ENCODE measurements around the gene COL15A1. TPM values are rescaled to one million over a fixed set of nuclear protein-coding genes. Genes with fewer than 3 reads are reported as not detected.
A peak's percentile ranks its signal among the peaks of the same experiment; 100 is the strongest.

The COL15A1 gene
- total RNA-seq, 1 donor from 2014 or later: 0.05 TPM

DNA sequence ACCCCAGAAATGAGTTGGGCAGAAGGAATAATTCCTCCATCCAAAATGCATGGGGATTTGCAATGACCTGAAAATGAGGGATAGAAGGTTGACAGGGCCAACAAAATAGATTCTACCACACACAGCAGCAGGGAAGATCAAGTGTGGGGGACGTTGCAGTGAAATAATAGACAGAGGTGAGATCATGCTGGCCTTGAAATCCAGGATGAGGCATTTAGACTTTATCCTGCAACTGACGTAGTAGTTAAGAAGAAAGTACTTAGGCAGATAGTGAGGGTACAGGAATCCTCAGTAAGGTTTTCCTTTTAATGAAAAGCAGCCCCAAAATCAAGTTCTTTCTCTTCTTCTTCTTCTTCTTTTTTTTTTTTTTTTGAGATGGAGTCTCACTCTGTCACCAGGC lies 129.6 kb downstream of the COL15A1 start:
- Mint-ChIP-seq H3K36me3 (ENCODE audit: low read depth) (peaks cover 8% of the 10 kb centered on the region), H3K4me3 (no peak overlapping the region), H3K27me3 (no peaks in the 10 kb centered on the region), H3K4me1 (peaks cover 61% of the 10 kb centered on the region), H3K9me3 (peaks cover 9% of the 10 kb centered on the region), H3K27ac (no peak overlapping the region)
- DNase-seq: no peak
- intact Hi-C loops (cut with micrococcal nuclease): no loop called here

- Mint-ChIP-seq H3K9me3 (peaks cover 2% of the 10 kb centered on the region), H3K4me1 (peaks cover 52% of the 10 kb centered on the region), H3K4me3 (no peak overlapping the region), H3K36me3 (ENCODE audit: low read depth) (peaks cover under 1% of the 10 kb centered on the region), H3K27me3 (no peaks in the 10 kb centered on the region), H3K27ac (no peak overlapping the region)
- no peak for DNase-seq
- intact Hi-C loops (cut with micrococcal nuclease): no loop called here
These were observed 130.5 kb downstream of the COL15A1 start for GRCh38 chr9:99073985-99074901.

- intact Hi-C loops (cut with micrococcal nuclease): no loop called here
- H3K4me3 Mint-ChIP-seq: no peak overlapping the region
These were observed 131.2 kb downstream of the COL15A1 start for GRCh38 chr9:99074902-99075245.

DNA sequence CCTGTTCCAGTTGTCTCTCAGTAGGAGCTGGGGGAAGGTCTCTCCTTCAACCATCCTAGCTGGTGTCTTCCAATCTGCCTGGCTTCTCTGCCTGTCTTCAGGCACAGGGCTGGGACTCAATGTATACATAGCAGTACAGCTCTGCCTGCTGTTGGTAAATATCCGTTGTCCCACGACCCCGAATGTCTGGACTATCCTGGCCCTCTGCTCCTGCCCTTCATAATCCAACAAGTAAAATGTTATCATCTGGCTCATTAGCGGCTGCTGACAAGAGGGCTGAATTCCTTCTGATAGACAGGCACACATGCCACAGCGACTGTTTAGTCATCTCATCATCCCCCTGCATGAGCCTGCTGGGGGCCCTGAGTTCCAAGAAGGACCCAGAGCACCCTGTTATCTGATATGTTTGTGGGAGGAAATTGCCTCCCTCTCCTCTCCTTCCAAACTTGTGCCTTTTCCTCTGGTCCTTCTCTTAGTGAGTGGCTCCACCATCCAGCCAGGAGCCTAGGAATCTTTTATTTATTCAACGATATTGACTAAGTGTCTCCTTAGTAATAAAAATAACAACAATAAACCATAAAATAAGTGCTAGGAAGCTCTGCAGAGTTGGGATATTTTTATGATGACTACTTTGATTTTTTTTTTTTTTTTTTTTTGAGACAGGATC lies 131.7 kb downstream of the COL15A1 start:
- peaks cover 52% of the 10 kb centered on the region for H3K4me1 Mint-ChIP-seq
- intact Hi-C loops (cut with micrococcal nuclease): no loop called here
- no peaks in the 10 kb centered on the region for H3K27me3 Mint-ChIP-seq
- H3K27ac Mint-ChIP-seq: no peak overlapping the region
- no peaks in the 10 kb centered on the region for H3K36me3 Mint-ChIP-seq (ENCODE audit: low read depth)
- no peaks in the 10 kb centered on the region for H3K9me3 Mint-ChIP-seq
- no peak for DNase-seq
- no peak overlapping the region for H3K4me3 Mint-ChIP-seq

More at GRCh38 chr9:99074902-99075245, 131.2 kb downstream of the COL15A1 start:
- no peak overlapping the region for H3K27ac Mint-ChIP-seq
- H3K27me3 Mint-ChIP-seq: no peaks in the 10 kb centered on the region
- no peak for DNase-seq
- no peaks in the 10 kb centered on the region for H3K36me3 Mint-ChIP-seq (ENCODE audit: low read depth)
- no peaks in the 10 kb centered on the region for H3K9me3 Mint-ChIP-seq
- peaks cover 52% of the 10 kb centered on the region for H3K4me1 Mint-ChIP-seq

GRCh38 chr9:99076030-99076429 lies 132.3 kb downstream of the COL15A1 start:
- no peaks in the 10 kb centered on the region for H3K9me3 Mint-ChIP-seq

GRCh38 chr9:99076483-99077171 lies 132.9 kb downstream of the COL15A1 start:
- H3K9me3 Mint-ChIP-seq: no peaks in the 10 kb centered on the region
- peak overlapping the region; percentile 70 for H3K4me3 Mint-ChIP-seq
- DNase-seq: peak; percentile 84
- no peaks in the 10 kb centered on the region for H3K36me3 Mint-ChIP-seq (ENCODE audit: low read depth)
- H3K4me1 Mint-ChIP-seq: peaks cover 41% of the 10 kb centered on the region
- H3K27me3 Mint-ChIP-seq: no peaks in the 10 kb centered on the region
- H3K27ac Mint-ChIP-seq: peak overlapping the region; percentile 90
- intact Hi-C loops (cut with micrococcal nuclease): loop anchor here (2.0 kb wide), 2 partner anchors 16 to 18 kb away; no protein-coding TSS in a partner anchor

More at GRCh38 chr9:99076030-99076429, 132.3 kb downstream of the COL15A1 start:
- Mint-ChIP-seq H3K27ac (peak overlapping the region; percentile 90), H3K27me3 (no peaks in the 10 kb centered on the region), H3K4me1 (peaks cover 46% of the 10 kb centered on the region), H3K4me3 (no peak overlapping the region), H3K36me3 (ENCODE audit: low read depth) (no peaks in the 10 kb centered on the region)
- no peak for DNase-seq
- intact Hi-C loops (cut with micrococcal nuclease): loop anchor here (2.0 kb wide), 2 partner anchors 17 kb away; no protein-coding TSS in a partner anchor

GRCh38 chr9:99078717-99079116 lies 135.0 kb downstream of the COL15A1 start:
- Mint-ChIP-seq H3K9me3 (peaks cover 4% of the 10 kb centered on the region), H3K4me3 (no peak overlapping the region), H3K36me3 (ENCODE audit: low read depth) (no peaks in the 10 kb centered on the region), H3K4me1 (peaks cover 34% of the 10 kb centered on the region), H3K27me3 (peaks cover 8% of the 10 kb centered on the region), H3K27ac (peak overlapping the region; percentile 35)
- DNase-seq: no peak
- intact Hi-C loops (cut with micrococcal nuclease): no loop called here

DNA sequence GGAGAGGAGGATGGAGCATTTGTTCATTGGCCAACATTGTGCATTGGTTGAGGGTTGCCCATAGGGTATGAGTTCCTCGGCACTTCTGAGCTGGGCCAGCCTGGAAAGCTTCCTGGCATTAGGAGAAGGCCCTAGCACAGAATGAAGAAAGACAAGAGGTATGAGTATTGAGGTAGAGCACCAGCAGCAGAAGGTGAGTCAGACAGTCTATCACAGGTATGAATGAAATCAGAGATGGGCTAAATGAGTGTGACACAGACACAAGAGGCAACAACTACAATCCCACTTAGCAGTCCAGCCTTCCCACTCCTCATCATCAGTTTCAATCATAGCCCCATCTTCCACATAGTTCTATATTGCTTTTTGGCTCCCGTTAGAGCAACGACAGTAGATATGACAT lies 135.8 kb downstream of the COL15A1 start:
- Mint-ChIP-seq H3K36me3 (ENCODE audit: low read depth) (no peaks in the 10 kb centered on the region), H3K27ac (no peak overlapping the region), H3K4me3 (no peak overlapping the region), H3K4me1 (peaks cover 30% of the 10 kb centered on the region), H3K9me3 (peaks cover 4% of the 10 kb centered on the region), H3K27me3 (peaks cover 8% of the 10 kb centered on the region)
- no peak for DNase-seq
- intact Hi-C loops (cut with micrococcal nuclease): no loop called here

- Mint-ChIP-seq H3K27ac (no peak overlapping the region), H3K4me1 (peaks cover 11% of the 10 kb centered on the region), H3K27me3 (peaks cover 8% of the 10 kb centered on the region), H3K4me3 (no peak overlapping the region), H3K9me3 (peaks cover 16% of the 10 kb centered on the region), H3K36me3 (ENCODE audit: low read depth) (no peaks in the 10 kb centered on the region)
- intact Hi-C loops (cut with micrococcal nuclease): no loop called here
- no peak for DNase-seq
These were observed 139.3 kb downstream of the COL15A1 start for GRCh38 chr9:99083051-99083450.

DNA sequence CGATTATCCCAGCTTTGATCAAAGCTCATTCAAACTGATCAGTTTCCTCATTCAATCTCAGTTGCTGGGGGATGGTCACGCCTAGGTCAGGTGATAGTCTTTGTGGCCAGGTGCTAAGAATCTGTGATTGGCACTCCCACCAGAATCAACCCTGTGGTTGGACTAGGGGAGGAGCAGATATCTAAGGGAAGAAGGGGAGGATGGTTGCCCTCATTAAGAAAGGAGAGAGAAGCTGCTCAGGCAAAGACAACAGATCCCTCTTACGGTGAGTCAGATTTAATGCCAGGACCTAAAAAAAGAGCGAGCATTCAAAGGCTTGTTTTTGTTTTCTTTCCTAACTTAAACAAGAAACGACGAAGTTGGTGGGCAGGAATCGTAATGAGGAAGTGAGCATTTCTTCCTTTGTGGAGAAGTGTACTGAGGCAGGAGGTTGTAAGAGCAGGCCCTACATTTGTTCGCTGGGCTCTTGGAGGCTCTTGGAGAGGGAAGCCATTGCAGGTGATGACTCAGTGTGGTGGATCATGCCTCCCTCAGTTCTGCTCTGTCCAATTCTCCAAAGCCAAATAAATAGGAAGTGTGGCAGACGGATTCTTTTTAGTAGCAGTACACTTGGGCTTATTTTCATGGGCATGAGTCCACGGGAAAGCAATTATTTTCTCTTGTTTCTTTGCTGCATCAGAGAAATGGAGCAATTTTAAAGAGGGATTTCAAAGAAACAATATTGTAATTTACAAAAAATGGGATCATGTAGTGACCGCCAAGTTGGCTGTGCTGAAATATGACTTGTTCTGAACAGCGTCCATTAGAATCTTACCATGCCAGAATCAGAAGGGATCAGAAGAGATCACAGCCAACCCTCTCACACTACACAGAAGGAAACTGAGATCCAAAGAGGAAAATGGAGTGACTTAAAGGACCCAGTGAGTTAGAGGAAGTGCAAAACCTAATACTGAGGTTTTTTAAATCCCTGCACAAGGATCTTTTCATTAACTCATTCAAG lies 142.5 kb downstream of the COL15A1 start:
- Mint-ChIP-seq H3K4me1 (peaks cover 18% of the 10 kb centered on the region), H3K9me3 (peaks cover 25% of the 10 kb centered on the region), H3K27ac (no peak overlapping the region), H3K27me3 (peaks cover 8% of the 10 kb centered on the region), H3K4me3 (no peak overlapping the region), H3K36me3 (ENCODE audit: low read depth) (peaks cover 8% of the 10 kb centered on the region)
- DNase-seq: no peak
- intact Hi-C loops (cut with micrococcal nuclease): no loop called here

DNA sequence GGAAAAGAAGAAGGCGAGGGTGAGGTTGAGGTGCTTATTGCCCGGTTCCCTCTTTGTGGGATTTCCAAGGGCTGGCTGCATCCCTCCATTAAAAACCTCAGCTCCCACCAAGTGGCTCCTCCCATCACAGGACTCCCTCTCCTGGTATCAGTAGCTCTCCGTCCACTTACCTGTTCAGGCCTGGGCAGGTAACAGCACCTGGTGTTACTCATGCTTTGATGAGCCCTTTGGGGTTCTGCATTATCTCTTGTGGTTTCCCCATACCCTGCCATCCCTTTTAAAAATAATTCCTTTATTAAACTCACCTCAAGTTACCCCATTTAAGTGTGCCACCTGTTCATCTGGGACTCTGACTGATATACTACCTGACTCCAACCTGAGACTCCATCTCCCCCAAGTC lies 143.8 kb downstream of the COL15A1 start:
- H3K9me3 Mint-ChIP-seq: peaks cover 29% of the 10 kb centered on the region
- no peak overlapping the region for H3K27ac Mint-ChIP-seq
- no peak overlapping the region for H3K4me3 Mint-ChIP-seq
- peaks cover 8% of the 10 kb centered on the region for H3K27me3 Mint-ChIP-seq
- H3K36me3 Mint-ChIP-seq (ENCODE audit: low read depth): peaks cover 9% of the 10 kb centered on the region
- H3K4me1 Mint-ChIP-seq: peaks cover 26% of the 10 kb centered on the region
- intact Hi-C loops (cut with micrococcal nuclease): no loop called here
- DNase-seq: no peak

- Mint-ChIP-seq H3K36me3 (ENCODE audit: low read depth) (peaks cover 12% of the 10 kb centered on the region), H3K27me3 (no peaks in the 10 kb centered on the region), H3K4me3 (no peak overlapping the region), H3K27ac (no peak overlapping the region), H3K4me1 (peaks cover 51% of the 10 kb centered on the region), H3K9me3 (peaks cover 20% of the 10 kb centered on the region)
- no peak for DNase-seq
- intact Hi-C loops (cut with micrococcal nuclease): no loop called here
These were observed 146.8 kb downstream of the COL15A1 start for GRCh38 chr9:99090336-99091130.

All from activated CD4-positive, alpha-beta T cell treated with anti-CD3 and anti-CD28 coated beads, Interleukin-2, amount 10 ng/mL, durations not matched to agents 24 days and 14 days (primary cell).